ENCODE data around the gene ANKRD31.

Gene ANKRD31

DNA sequence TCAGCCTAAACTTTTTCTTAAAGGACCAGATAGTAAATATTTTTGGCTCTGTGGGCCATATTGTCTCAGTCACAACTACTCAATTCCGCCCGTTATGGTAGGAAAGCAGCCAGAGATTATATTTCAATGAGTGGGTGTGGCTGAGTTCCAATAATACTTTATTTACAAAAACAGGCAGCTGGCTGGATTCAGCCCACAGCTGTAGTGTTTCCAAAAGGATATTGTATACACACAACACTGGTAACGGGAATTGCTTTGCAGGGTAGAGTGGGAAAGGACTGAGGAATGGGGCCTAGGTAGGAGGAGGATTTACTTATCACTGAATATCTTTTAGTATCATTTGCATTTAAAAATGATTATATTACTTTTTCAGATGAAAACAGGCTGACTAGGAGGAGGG is 205.3 kb downstream of the ANKRD31 start:
- no peak for DNase-seq (ENCODE audit: low read depth)

DNA sequence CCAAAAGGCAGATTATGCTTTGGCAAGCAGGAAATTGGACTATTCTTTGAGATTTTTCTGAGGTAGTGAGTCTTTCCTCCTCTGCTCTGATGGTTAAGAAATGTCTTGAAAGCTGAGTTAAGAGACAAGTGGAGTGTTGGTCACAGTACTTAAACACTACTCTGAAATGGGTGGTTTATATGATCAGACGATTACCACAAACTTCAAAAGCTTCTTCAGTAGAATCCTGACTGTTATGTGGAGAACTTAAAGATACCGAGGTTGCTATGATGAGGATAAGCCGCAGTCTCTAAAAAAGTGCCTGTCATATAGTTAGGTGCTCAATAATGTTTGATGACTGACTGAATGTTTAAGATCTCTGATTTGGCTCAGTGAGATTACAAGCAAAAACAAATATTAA is 208.6 kb downstream of the ANKRD31 start:
- no peak for DNase-seq (ENCODE audit: low read depth)

- no peak for DNase-seq (ENCODE audit: low read depth)
These were observed 213.1 kb downstream of the ANKRD31 start for GRCh38 chr5:75023368-75024159.

DNA sequence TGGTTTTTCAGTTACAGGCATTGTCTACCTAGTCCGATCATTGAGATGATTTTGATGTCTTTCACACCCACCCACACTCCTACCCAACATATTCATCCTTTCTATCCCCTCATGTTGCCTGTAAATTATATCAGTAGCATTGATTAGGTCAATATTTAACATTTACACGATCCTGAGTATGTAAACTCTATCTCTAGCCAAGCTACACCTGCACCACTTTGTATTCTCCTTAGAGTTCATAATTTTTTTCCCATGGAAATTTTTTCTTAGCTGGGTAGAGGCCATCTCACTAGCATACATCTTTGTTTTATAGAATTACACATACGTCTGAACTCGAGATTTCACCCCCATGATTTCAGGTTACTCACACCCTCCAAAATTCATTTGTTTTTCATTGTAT is 214.9 kb downstream of the ANKRD31 start:
- DNase-seq (ENCODE audit: low read depth): no peak

DNA sequence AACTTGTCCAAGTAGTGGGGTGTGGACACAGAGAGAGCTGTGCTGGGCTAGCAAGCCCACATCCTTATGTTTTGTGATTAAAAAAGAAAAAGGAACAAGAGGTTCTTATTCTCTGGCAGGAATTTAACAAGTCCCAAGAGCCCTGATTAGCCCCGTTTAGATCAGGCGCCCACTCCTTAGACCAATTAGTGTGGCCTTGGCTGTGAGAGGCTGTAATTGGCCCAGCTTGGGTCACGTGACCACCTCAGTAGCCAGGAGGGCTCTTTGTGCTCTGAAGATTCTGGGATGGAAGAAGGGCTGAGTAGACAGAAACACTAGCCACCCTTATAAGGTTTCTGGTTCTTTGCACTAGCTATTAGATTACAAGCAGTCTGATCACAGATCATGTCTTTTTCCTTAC is 215.5 kb downstream of the ANKRD31 start:
- no peak for DNase-seq (ENCODE audit: low read depth)

DNA sequence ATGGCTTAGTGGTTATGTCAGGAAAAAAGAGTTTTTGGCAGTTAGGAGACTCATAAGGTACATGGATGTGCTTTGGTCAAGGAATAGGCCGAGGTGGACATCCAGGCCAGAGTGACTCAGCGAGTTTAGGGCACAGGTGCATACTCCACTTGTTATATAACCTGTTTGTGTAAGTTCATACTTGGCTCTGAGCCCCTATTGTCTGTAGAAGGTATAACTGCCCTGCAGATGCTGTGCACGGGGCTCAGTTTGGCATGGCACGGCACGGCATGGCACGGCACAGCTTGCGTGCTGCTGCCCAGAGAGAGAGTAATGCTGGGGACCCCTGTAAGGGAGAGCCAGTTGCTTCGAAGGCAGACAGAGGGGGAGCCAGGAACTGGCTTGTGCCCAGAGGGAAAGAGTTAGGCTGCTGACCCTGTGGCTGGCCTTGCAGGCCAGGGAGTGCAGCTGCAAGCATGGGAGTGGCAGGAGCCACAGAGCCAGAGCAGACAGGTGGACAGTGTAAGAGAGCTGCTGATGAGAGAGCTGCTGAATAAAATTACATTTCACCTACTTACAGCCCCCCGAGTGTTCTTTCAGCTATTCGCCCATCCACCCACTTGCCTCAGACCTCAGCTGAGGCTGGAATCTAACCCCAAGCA is 216.5 kb downstream of the ANKRD31 start:
- no peak for DNase-seq (ENCODE audit: low read depth)

- DNase-seq (ENCODE audit: low read depth): no peak
These were observed 217.7 kb downstream of the ANKRD31 start for GRCh38 chr5:75018805-75019587.

All from T follicular helper cell (primary cell).